ENCODE data around the gene VAT1L.

GRCh38 chr16:78025631-78026030 lies 237.3 kb downstream of the VAT1L start:
- no peak for TF ChIP-seq CTCF (IDR thresholded peaks at IDR 0.05; ENCODE audit: low read length)
- TF ChIP-seq EZH2 (optimal IDR thresholded peaks at IDR 0.05; ENCODE audit: low read depth, low read length): no peak
- TF ChIP-seq EZH2phosphoT487 (IDR thresholded peaks at IDR 0.05; ENCODE audit: low read length): no peak
